ENCODE results near the gene RPL27A. TPM values are rescaled to one million over a fixed set of nuclear protein-coding genes. Genes with fewer than 3 reads are reported as not detected.

Gene RPL27A
- total RNA-seq, 1 donor from 2014 or later, result 707 TPM

- intact Hi-C loops (cut with micrococcal nuclease), result no loop called here
Observed at GRCh38 chr11:8672346-8672745, 10.2 kb upstream of the RPL27A start.

GRCh38 chr11:8674859-8675258, 7.7 kb upstream of the RPL27A start:
- intact Hi-C loops (cut with micrococcal nuclease), result no loop called here

- intact Hi-C loops (cut with micrococcal nuclease), result no loop called here
Observed at GRCh38 chr11:8676458-8676857, 6.1 kb upstream of the RPL27A start.

- intact Hi-C loops (cut with micrococcal nuclease), result no loop called here
Observed at GRCh38 chr11:8679006-8679405, 3.6 kb upstream of the RPL27A start.

GRCh38 chr11:8681837-8682302, 722 bp upstream of the RPL27A start:
- intact Hi-C loops (cut with micrococcal nuclease), result loop anchor here (1.0 to 10.0 kb wide), 10 partner anchors 8 to 1167 kb away; partner anchors contain the start of genes AKIP1, EIF3F, PPFIBP2 and TMEM41B

GRCh38 chr11:8683115-8683807, 669 bp downstream of the RPL27A start:
- intact Hi-C loops (cut with micrococcal nuclease), result loop anchor here (2.0 to 10.0 kb wide), 6 partner anchors 81 to 1168 kb away; partner anchors contain the start of genes EIF3F, PPFIBP2, TMEM41B and WEE1

GRCh38 chr11:8684600-8685290, 2.2 kb downstream of the RPL27A start:
- intact Hi-C loops (cut with micrococcal nuclease), result loop anchor here (5.0 to 10.0 kb wide), 4 partner anchors 82 to 1170 kb away; partner anchors contain the start of genes NRIP3, PPFIBP2 and WEE1

GRCh38 chr11:8685306-8685705, 2.7 kb downstream of the RPL27A start:
- intact Hi-C loops (cut with micrococcal nuclease), result loop anchor here (5.0 to 10.0 kb wide), 3 partner anchors 317 to 1171 kb away; partner anchors contain the start of genes NRIP3, PPFIBP2 and WEE1

GRCh38 chr11:8685820-8686219, 3.2 kb downstream of the RPL27A start:
- intact Hi-C loops (cut with micrococcal nuclease), result loop anchor here (5.0 to 10.0 kb wide), 3 partner anchors 316 to 1171 kb away; partner anchors contain the start of genes NRIP3, PPFIBP2 and WEE1

- intact Hi-C loops (cut with micrococcal nuclease), result loop anchor here (5.0 to 10.0 kb wide), 3 partner anchors 316 to 1172 kb away; partner anchors contain the start of genes NRIP3, PPFIBP2 and WEE1
Observed at GRCh38 chr11:8686325-8686724, 3.7 kb downstream of the RPL27A start.

- intact Hi-C loops (cut with micrococcal nuclease), result loop anchor here (2.0 to 10.0 kb wide), 6 partner anchors 78 to 1174 kb away; partner anchors contain the start of genes NRIP3, PPFIBP2, WEE1 and ZNF143
Observed at GRCh38 chr11:8688414-8689362, 6.1 kb downstream of the RPL27A start.

GRCh38 chr11:8689726-8690255, 7.2 kb downstream of the RPL27A start:
- intact Hi-C loops (cut with micrococcal nuclease), result loop anchor here (1.0 to 10.0 kb wide), 7 partner anchors 7 to 1175 kb away; partner anchors contain the start of genes NRIP3, PPFIBP2, RPL27A and TRIM66

- intact Hi-C loops (cut with micrococcal nuclease), result loop anchor here (1.0 kb wide), 1 partner anchor 8 kb away; the partner anchor contains the start of genes RPL27A and TRIM66
Observed at GRCh38 chr11:8690374-8691342, 8.1 kb downstream of the RPL27A start.

- intact Hi-C loops (cut with micrococcal nuclease), result no loop called here
Observed at GRCh38 chr11:8691601-8692000, 9.0 kb downstream of the RPL27A start.

- intact Hi-C loops (cut with micrococcal nuclease), result no loop called here
Observed at GRCh38 chr11:8692417-8692816, 9.8 kb downstream of the RPL27A start.

- intact Hi-C loops (cut with micrococcal nuclease), result no loop called here
Observed at GRCh38 chr11:8693010-8693551, 10.5 kb downstream of the RPL27A start.

GRCh38 chr11:8693555-8693954, 11.0 kb downstream of the RPL27A start:
- intact Hi-C loops (cut with micrococcal nuclease), result no loop called here

GRCh38 chr11:8694137-8694536, 11.5 kb downstream of the RPL27A start:
- intact Hi-C loops (cut with micrococcal nuclease), result no loop called here

- intact Hi-C loops (cut with micrococcal nuclease), result no loop called here
Observed at GRCh38 chr11:8697054-8697453, 14.5 kb downstream of the RPL27A start.
